Measurements from ENCODE around the gene CNNM2.
"Not testable (repeated sequence)": the region's sequence is repeated elsewhere in the genome, so short reads cannot be mapped to it uniquely, and the experiment has no call there.

The CNNM2 gene

GRCh38 chr10:102967123-102967522 is 49.0 kb downstream of the CNNM2 start:
- no peak for DNase-seq (ENCODE audit: low read depth)

- DNase-seq (ENCODE audit: low read depth) = no peak
Observed at GRCh38 chr10:102970562-102971340, 52.7 kb downstream of the CNNM2 start.

- no peak for DNase-seq (ENCODE audit: low read depth)
Observed at GRCh38 chr10:102975483-102976379, 57.6 kb downstream of the CNNM2 start.

GRCh38 chr10:102976380-102976726 is 58.3 kb downstream of the CNNM2 start:
- not testable (repeated sequence) for DNase-seq (ENCODE audit: low read depth)

DNA sequence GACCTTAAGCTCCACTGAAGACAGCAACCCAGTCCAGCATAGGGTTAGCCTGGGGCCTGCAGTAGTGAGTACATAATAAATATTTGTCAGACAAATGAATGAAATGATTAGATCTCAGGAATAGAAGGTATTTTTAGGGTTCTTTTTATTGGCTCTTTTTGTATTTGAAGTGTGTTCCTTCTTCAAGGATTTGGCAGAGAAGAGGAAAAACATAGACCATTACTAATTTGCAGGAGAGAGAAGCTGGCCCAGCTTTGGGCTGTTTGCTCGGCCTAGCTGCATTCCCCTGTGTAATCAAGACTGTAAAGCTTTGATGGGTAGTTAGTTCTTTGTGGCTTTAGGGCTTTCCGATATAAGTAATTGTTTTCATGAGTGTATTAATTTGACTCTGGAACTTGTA is 64.2 kb downstream of the CNNM2 start:
- DNase-seq (ENCODE audit: low read depth) = no peak

DNA sequence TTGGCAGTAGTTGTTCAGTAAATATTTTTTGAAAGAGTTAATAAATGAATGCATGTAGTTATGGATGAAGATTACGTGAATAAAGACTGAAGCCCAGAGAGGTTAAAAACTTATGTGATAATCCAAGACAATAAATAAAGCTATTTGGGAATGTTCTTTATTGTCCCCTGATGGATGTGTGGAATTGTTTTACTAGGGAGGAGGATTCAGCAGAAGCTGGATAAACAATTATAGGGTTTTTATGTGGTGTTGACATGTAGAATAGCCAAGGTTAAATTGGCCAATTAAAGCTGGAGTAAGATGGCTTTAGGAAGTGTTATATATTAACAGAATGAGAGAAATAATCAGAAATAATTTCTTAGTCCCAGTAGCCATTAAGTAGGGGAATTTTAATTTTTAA is 66.0 kb downstream of the CNNM2 start:
- DNase-seq (ENCODE audit: low read depth) = no peak

- no peak for DNase-seq (ENCODE audit: low read depth)
Observed at GRCh38 chr10:102985811-102986210, 67.7 kb downstream of the CNNM2 start.

DNA sequence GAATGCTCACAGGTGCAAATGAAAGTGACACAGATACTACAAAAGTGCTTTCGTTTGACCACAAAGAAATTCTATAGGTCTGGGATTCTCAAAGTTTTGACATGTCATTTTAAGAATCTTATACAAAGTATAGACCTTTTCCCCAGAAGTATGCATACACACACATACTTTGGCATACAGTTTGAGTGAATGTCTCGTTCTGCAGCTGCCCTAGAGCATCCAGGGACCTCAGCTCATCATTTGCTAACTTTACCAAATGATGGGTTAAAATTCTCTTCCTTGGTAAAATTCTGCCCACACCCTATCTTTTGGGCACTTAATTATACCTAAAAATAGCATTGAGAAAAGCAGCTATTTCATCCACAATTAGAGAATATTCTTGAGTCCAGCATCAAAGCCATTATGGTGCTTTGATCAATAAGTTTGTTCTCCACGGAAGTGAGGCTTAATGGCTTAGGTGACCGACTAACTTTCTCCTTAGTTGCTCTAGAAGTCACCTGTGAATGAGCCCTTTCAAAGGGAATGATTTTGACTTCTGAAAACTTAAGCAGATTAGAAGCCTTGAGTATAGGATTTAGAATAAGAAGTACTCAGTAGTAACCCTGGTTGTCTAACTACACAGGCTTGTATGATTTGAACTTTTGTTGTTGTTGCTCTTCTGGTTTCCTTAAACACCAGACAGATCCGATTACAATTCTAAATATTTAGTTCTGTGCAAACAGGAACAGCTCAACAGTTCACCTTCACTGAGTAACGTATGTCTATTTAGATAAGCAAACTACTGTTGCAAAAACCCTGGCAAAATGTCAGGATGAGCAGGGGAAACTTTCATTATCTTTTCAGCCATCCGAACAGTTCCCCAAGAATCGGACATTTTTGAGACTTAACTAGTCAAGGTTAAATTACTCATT is 70.6 kb downstream of the CNNM2 start:
- DNase-seq (ENCODE audit: low read depth) = no peak

DNA sequence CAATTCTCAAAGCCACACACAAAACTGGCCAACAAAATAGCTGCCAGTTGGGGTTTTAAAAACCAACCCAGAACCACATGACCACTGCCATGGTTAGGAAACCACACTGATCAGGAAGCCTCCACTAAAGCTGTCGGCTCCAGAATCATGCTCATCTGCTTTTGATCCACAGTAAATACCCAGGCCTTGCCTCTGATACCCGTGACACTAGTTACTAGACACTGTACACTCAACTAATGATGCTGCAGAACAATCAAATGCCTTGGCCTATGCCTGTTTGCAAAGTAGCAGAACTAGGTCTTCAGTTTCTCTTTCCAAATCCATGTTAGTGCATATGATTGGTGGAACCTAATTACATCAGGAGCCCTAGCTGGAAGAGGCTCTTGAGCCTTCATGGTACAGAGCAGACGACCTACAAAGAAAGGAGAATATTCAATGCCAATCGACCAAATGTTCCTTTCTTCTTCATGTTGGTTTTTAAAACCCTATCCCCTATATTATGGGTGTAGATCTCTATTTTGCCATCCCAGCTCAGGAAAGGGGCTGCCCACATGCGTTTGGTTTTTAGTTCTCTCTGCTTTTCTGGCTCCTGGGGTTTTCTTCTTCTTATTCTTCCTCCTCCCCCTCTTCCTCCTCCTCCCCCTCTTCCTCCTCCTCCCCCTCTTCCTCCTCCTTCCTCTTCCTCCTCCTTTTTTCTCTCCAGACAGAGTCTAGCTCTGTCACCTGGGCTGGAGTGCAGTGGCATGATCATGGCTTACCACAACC is 76.6 kb downstream of the CNNM2 start:
- no peak for DNase-seq (ENCODE audit: low read depth)

DNA sequence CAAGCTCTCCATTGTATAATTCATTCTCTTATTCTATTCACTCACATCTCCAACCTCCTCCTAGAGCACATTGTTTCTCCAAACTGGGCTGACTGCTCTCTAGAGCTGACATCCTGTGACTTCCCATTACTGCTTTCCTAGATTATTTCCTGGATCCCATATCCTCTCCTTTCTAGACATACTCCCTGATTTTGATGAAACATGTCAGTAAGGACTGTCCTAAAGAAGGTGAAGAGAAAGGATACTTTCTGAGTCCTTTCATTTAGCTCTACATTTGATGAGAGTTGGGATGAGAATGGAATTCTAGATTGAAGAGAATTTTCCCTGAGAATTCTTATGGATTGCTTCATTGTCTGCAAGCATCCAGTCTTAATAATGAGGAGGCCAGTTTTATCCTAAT is 78.8 kb downstream of the CNNM2 start:
- DNase-seq (ENCODE audit: low read depth) = no peak

GRCh38 chr10:102997998-102998397 is 79.9 kb downstream of the CNNM2 start:
- DNase-seq (ENCODE audit: low read depth) = no peak

DNA sequence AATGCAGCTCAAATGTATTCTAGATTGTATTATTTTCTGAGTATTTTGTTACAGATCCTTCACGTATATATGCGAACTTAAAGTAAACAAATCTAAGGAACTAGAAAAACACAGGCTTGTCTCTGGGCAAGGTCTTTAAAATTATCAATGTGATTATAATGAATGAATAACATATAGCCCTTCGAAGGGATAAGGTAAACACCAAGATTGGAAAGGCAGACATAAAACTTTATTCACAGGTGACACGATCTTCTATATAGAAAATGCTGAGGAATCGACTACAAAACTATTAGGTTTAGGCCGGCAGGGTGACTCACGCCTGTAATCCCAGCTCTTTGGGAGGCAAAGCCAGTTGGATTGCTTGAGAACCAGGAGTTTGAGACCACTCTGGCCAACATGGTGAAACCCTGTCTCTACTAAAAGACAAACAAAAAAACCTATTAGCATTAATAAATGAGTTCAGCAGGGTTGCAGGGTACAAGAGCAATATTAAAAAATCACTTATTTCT is 80.4 kb downstream of the CNNM2 start:
- no peak for DNase-seq (ENCODE audit: low read depth)

GRCh38 chr10:103000050-103000449 is 82.0 kb downstream of the CNNM2 start:
- DNase-seq (ENCODE audit: low read depth) = not testable (repeated sequence)

GRCh38 chr10:103007017-103007416 is 88.9 kb downstream of the CNNM2 start:
- no peak for DNase-seq (ENCODE audit: low read depth)

DNA sequence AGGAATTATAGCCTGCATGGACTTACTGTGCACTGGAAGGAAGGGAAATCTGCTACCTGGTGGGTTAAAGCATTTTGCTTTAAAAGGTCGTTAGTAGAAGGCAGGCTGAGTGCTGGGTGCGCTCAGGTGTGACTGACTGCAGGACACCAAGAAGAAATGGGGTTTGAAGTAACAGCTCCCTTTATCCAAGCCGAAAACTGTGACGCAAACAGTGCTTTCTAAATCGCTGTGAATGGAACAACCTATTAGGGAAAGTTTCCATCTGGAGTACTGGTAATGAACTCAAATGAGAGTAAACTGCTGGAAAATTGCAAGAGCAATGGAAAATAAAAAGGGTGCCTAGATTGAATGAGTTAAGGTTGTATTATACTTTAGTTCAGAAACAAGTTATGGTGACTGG is 95.3 kb downstream of the CNNM2 start:
- no peak for DNase-seq (ENCODE audit: low read depth)

- no peak for DNase-seq (ENCODE audit: low read depth)
Observed at GRCh38 chr10:103019425-103019824, 101.3 kb downstream of the CNNM2 start.

GRCh38 chr10:103021150-103021899 is 103.2 kb downstream of the CNNM2 start:
- no peak for DNase-seq (ENCODE audit: low read depth)

DNA sequence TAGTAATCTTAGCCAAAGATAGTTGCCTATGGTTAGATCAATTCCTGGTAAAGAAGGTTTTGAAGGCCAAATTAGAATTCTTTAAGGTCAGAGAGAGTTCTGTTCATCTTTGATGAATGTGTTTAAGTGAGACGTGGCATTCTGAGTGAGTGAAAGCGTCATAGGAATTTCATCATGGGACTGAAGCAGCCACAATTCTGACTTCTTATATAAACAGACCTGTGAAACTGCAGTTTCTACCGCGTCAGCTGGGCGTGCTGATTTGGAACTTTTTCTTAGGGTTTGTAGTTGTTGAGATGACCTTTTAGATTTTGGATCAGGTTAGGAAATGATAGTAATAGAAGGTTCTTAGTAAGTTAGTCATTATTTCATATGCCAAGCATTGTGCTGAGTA is 103.8 kb downstream of the CNNM2 start:
- DNase-seq (ENCODE audit: low read depth) = no peak

DNA sequence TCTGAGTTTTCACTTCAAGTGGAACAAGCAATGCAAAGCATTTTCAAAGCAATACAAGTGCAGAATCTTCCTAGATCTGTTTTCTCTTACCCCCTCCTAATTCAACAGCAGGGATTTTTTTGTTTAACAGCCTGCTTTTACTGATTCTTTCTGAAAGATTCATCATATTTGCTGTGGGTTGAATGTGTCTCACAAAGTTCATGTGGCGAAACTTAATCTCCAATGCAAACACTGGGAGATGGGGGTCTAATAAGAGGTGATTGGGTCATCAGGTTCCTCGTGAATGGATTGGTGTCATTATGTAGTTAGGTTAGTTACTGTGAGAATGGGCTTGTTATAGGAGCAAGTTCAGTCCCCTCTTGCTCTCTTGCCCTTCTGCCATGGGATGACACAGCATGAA is 107.6 kb downstream of the CNNM2 start:
- DNase-seq (ENCODE audit: low read depth) = no peak

GRCh38 chr10:103038570-103038969 is 120.5 kb downstream of the CNNM2 start:
- no peak for DNase-seq (ENCODE audit: low read depth)

DNA sequence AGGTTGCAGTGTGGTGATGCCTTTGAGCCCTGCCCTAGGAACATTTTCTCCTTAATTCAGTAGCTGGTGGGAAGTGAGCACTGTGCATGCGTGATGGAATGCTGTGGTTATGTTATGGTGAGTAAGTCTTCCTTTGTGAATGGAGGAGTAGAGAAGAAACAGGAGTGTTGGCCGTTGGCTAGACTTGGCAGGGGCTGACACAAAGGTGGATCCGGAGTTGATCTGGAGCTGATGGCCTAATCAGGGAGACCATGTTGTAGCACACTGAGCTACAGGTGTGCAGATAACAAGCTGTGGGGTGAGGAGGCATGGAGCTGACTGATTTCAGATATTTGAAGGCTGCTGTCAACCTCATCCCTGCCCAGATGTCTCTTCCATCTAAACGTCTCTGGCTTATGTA is 122.3 kb downstream of the CNNM2 start:
- no peak for DNase-seq (ENCODE audit: low read depth)
